H1 (cell line): ENCODE measurements around the gene UPB1. TPM values are rescaled to one million over a fixed set of nuclear protein-coding genes. Genes with fewer than 3 reads are reported as not detected.

Experiments
- CBX8 ChIP-seq: fragments of 300-800, 300-1000 bp; sonication (generic); IDR thresholded peaks from 2 replicates; pipeline ENCODE4 v1.7.1; 2016; ENCODE audit warnings: low read depth, low read length, borderline replicate concordance
- FOSL1 ChIP-seq: IDR thresholded peaks from 2 replicates; pipeline ENCODE4 v1.6.1; 2011; ENCODE audit warnings: mild to moderate bottlenecking, low read depth, low read length, moderate library complexity; ENCODE audit not compliant: insufficient read depth
- HDAC6 ChIP-seq: IDR thresholded peaks from one replicate; pipeline ENCODE4 v1.7.1; 2012; ENCODE audit warnings: low read depth, mild to moderate bottlenecking, inconsistent platforms, low read length, moderate library complexity
- JUN ChIP-seq: IDR thresholded peaks from 2 replicates; pipeline ENCODE4 v1.6.1; 2011; ENCODE audit warnings: low read depth, mild to moderate bottlenecking, improper control_type of control experiment, low read length
- KDM4A ChIP-seq: IDR thresholded peaks from one replicate; pipeline ENCODE4 v1.7.1; 2012; ENCODE audit warnings: low read depth, mild to moderate bottlenecking, moderate library complexity, low read length, inconsistent platforms; ENCODE audit not compliant: severe bottlenecking
- RAD21 ChIP-seq, 2 experiments: IDR thresholded peaks in 1 of 2; conservative IDR thresholded peaks in 1 of 2; 2 replicates each; pipeline ENCODE4 v1.6.1; 2011; ENCODE audit warnings: low read depth in 2 of 2, low read length in 2 of 2, improper control_type of control experiment in 1 of 2, inconsistent platforms in 1 of 2, mild to moderate bottlenecking in 1 of 2, moderate library complexity in 1 of 2
- TAF7 ChIP-seq: optimal IDR thresholded peaks from 2 replicates; pipeline ENCODE3; 2011; ENCODE audit warnings: low read depth, mild to moderate bottlenecking, inconsistent platforms, low read length, moderate library complexity, borderline replicate concordance
- polyA plus RNA-seq, 7 experiments: library from polyadenylated mRNA; depleted of rRNA in 3 of 7; stranded (reverse) in 5 of 7; unstranded in 2 of 7; fragments of >200 nt in 5 of 7; fragments of 200-250 nt in 2 of 7; gene quantifications; 1 replicate in 5 of 7; 2 replicates in 1 of 7; 4 replicates in 1 of 7; pipeline versions ENCODE4 v1.2.1 to v1.2.3, GENCODE V29; 2011 to 2013; ENCODE audit warnings: missing spikeins in 2 of 7, mixed read lengths in 2 of 7
- total RNA-seq: library from RNA; stranded (reverse); fragmentation: NEBNext Ultra II Directional; extraction: Animal tissue kit (Norgen Biotek cat#: 25700); gene quantifications from 2 replicates; pipeline ENCODE4 v1.2.1, GENCODE V29; 2021

Gene UPB1
- total and polyA plus RNA-seq, 2 of the 8 experiments (the other 6 are each of a cell fraction or from before 2014, with no cell fraction given), result 0.09 TPM; not detected in 1

GRCh38 chr22:24514241-24515026, 19.3 kb downstream of the UPB1 start (continued):
- TF ChIP-seq TAF7 (no peak), KDM4A (no peak), JUN (no peak), HDAC6 (no peak), CBX8 (no peak), RAD21 (IDR thresholded peaks at IDR 0.05 in 1 of 2, conservative IDR thresholded peaks at IDR 0.05 in 1 of 2; ENCODE audit: low read depth in 2 of 2, low read length in 2 of 2) (no peak), FOSL1 (no peak)
